HG03378 (cell line): ENCODE results near the gene NFASC.

Source experiments
- ATAC-seq: cut with Tn5 transposase; IDR thresholded peaks from one replicate; pipeline ENCODE4 v1.9.1; 2021; ENCODE audit warnings: mild to moderate bottlenecking, moderate library complexity; ENCODE audit not compliant: unreplicated experiment

The NFASC gene

GRCh38 chr1:205058853-205059252, 188.2 kb downstream of the NFASC start:
- no peak for ATAC-seq

GRCh38 chr1:205059660-205060059, 189.0 kb downstream of the NFASC start:
- no peak for ATAC-seq

GRCh38 chr1:205060746-205061145, 190.1 kb downstream of the NFASC start:
- ATAC-seq: no peak

GRCh38 chr1:205061227-205061626, 190.6 kb downstream of the NFASC start:
- ATAC-seq: no peak

- no peak for ATAC-seq
Observed at GRCh38 chr1:205061665-205062069, 191.0 kb downstream of the NFASC start.

- no peak for ATAC-seq
Observed at GRCh38 chr1:205062319-205062718, 191.7 kb downstream of the NFASC start.

GRCh38 chr1:205062895-205063294, 192.2 kb downstream of the NFASC start:
- no peak for ATAC-seq

GRCh38 chr1:205064301-205064700, 193.6 kb downstream of the NFASC start:
- no peak for ATAC-seq

GRCh38 chr1:205064741-205065316, 194.2 kb downstream of the NFASC start:
- ATAC-seq: no peak

- no peak for ATAC-seq
Observed at GRCh38 chr1:205065666-205066065, 195.0 kb downstream of the NFASC start.

GRCh38 chr1:205066141-205066818, 195.6 kb downstream of the NFASC start:
- no peak for ATAC-seq

- ATAC-seq: no peak
Observed at GRCh38 chr1:205067031-205067430, 196.4 kb downstream of the NFASC start.

GRCh38 chr1:205068001-205068400, 197.3 kb downstream of the NFASC start:
- no peak for ATAC-seq

GRCh38 chr1:205068457-205069040, 197.9 kb downstream of the NFASC start:
- no peak for ATAC-seq

- no peak for ATAC-seq
Observed at GRCh38 chr1:205069371-205070125, 198.9 kb downstream of the NFASC start.

- ATAC-seq: no peak
Observed at GRCh38 chr1:205071028-205071409, 200.4 kb downstream of the NFASC start.

- no peak for ATAC-seq
Observed at GRCh38 chr1:205071801-205072200, 201.1 kb downstream of the NFASC start.

- no peak for ATAC-seq
Observed at GRCh38 chr1:205072286-205072685, 201.6 kb downstream of the NFASC start.
